Dedifferentiated amniotic fluid mesenchymal stem cell (primary cell): ENCODE results near the gene NLRX1.
A peak's percentile ranks its signal among the peaks of the same experiment; 100 is the strongest.
"Not testable (repeated sequence)": the region's sequence is repeated elsewhere in the genome, so short reads cannot be mapped to it uniquely, and the experiment has no call there.

Experiments used
- DNase-seq: peaks from one replicate; pipeline ENCODE4 v3.0.0-alpha.2; 2016; ENCODE audit errors: extremely low spot score

Gene NLRX1

GRCh38 chr11:119168471-119169281 lies at the start of gene NLRX1:
Gene NLRX1 (plus strand): TSS chr11:119168725. CDS start chr11:119171404, 2,679 bp downstream.
- peak; percentile 82 for DNase-seq

GRCh38 chr11:119118946-119119345 lies 49.6 kb upstream of the NLRX1 start:
- no peak for DNase-seq

GRCh38 chr11:119120639-119121007 lies 47.9 kb upstream of the NLRX1 start:
- peak; percentile 60 for DNase-seq

- DNase-seq: peak; percentile 99
Observed at GRCh38 chr11:119121008-119121810, 47.3 kb upstream of the NLRX1 start, which contains the start of gene HINFP. Gene HINFP (plus strand): TSS chr11:119121580. CDS start chr11:119126945, 5,365 bp downstream.

GRCh38 chr11:119121811-119122124 lies 46.8 kb upstream of the NLRX1 start:
- DNase-seq: no peak

- no peak for DNase-seq
Observed at GRCh38 chr11:119125821-119126220, 42.7 kb upstream of the NLRX1 start.

- no peak for DNase-seq
Observed at GRCh38 chr11:119126675-119127268, 41.8 kb upstream of the NLRX1 start.

- no peak for DNase-seq
Observed at GRCh38 chr11:119130662-119131061, 37.9 kb upstream of the NLRX1 start.

- DNase-seq: no peak
Observed at GRCh38 chr11:119134389-119134978, 34.0 kb upstream of the NLRX1 start.

- not testable (repeated sequence) for DNase-seq
Observed at GRCh38 chr11:119139276-119139675, 29.2 kb upstream of the NLRX1 start.

- peak; percentile 69 for DNase-seq
Observed at GRCh38 chr11:119144825-119145486, 23.6 kb upstream of the NLRX1 start.

GRCh38 chr11:119145551-119145950 lies 23.0 kb upstream of the NLRX1 start:
- DNase-seq: no peak

- no peak for DNase-seq
Observed at GRCh38 chr11:119147604-119148333, 20.8 kb upstream of the NLRX1 start.

- DNase-seq: no peak
Observed at GRCh38 chr11:119148720-119149017, 19.9 kb upstream of the NLRX1 start.

- no peak for DNase-seq
Observed at GRCh38 chr11:119149018-119149785, 19.3 kb upstream of the NLRX1 start, which contains the start of gene ABCG4. Gene ABCG4 (plus strand): TSS chr11:119149052. CDS start chr11:119149966, 914 bp downstream.

GRCh38 chr11:119149786-119150275 lies 18.7 kb upstream of the NLRX1 start:
- no peak for DNase-seq

GRCh38 chr11:119152043-119152442 lies 16.5 kb upstream of the NLRX1 start:
- no peak for DNase-seq

GRCh38 chr11:119152604-119153003 lies 15.9 kb upstream of the NLRX1 start:
- DNase-seq: no peak

- no peak for DNase-seq
Observed at GRCh38 chr11:119153049-119153818, 15.3 kb upstream of the NLRX1 start.
